MM.1S (cell line): Measurements from ENCODE around the gene PPP3CB.

Experiments used
- DNase-seq: peaks from one replicate; pipeline ENCODE4 v3.0.0-alpha.2; 2015
- H2AFZ ChIP-seq: fragments of 300-600 bp; sonication (generic); 2 replicates; pipeline ENCODE4 v1.6.0; 2016; ENCODE audit warnings: antibody characterized with exemption, low read length
- H3F3A ChIP-seq: fragments of 300-600 bp; sonication (generic); 2 replicates; pipeline ENCODE4 v1.6.1; 2016; ENCODE audit warnings: mild to moderate bottlenecking, antibody characterized with exemption, low read length, moderate library complexity, mixed read lengths; ENCODE audit not compliant: insufficient read depth
- H3K27ac ChIP-seq: fragments of 300-600 bp; sonication (generic); 2 replicates; pipeline ENCODE4 v1.5.1; 2016; ENCODE audit warnings: mild to moderate bottlenecking, low read length
- H3K27me3 ChIP-seq: fragments of 300-600 bp; sonication (generic); replicated peaks from 2 replicates; pipeline ENCODE4 v1.6.0; 2016; ENCODE audit warnings: low read length; ENCODE audit not compliant: insufficient read depth
- H3K36me3 ChIP-seq: fragments of 300-600 bp; sonication (generic); replicated peaks from 2 replicates; pipeline ENCODE4 v1.6.1; 2016; ENCODE audit warnings: mild to moderate bottlenecking, low read length, mixed read lengths; ENCODE audit not compliant: insufficient read depth
- H3K4me1 ChIP-seq: fragments of 300-600 bp; sonication (generic); 2 replicates; pipeline ENCODE4 v1.6.1; 2016; ENCODE audit warnings: low read length, mixed read lengths
- H3K4me2 ChIP-seq: fragments of 300-600 bp; sonication (generic); 2 replicates; pipeline ENCODE4 v1.6.0; 2016; ENCODE audit warnings: low read depth, low read length
- H3K4me3 ChIP-seq: fragments of 300-600 bp; sonication (generic); 2 replicates; pipeline ENCODE4 v1.5.1; 2016; ENCODE audit warnings: low read length, mixed read lengths
- H3K79me2 ChIP-seq: fragments of 300-600 bp; sonication (generic); 2 replicates; pipeline ENCODE4 v1.6.1; 2016; ENCODE audit warnings: mixed run types, low read length, mixed read lengths
- H3K9ac ChIP-seq: fragments of 300-600 bp; sonication (generic); 2 replicates; pipeline ENCODE4 v1.6.1; 2016; ENCODE audit warnings: low read length, mixed read lengths
- H3K9me2 ChIP-seq: fragments of 300-600 bp; sonication (generic); replicated peaks from 2 replicates; pipeline ENCODE4 v1.6.1; 2016; ENCODE audit warnings: mild to moderate bottlenecking, low read length, mixed read lengths; ENCODE audit not compliant: insufficient read depth
- H3K9me3 ChIP-seq: fragments of 300-600 bp; sonication (generic); replicated peaks from 2 replicates; pipeline ENCODE4 v1.6.1; 2016; ENCODE audit warnings: mild to moderate bottlenecking, low read length, mixed read lengths; ENCODE audit not compliant: insufficient read depth
- H4K20me1 ChIP-seq: fragments of 300-600 bp; sonication (generic); 2 replicates; pipeline ENCODE4 v1.6.1; 2016; ENCODE audit warnings: mild to moderate bottlenecking, low read length, moderate library complexity, mixed read lengths; ENCODE audit not compliant: insufficient read depth
- CTCF ChIP-seq: fragments of 300-600 bp; sonication (generic); IDR thresholded peaks from 2 replicates; pipeline ENCODE4 v1.5.1; 2016; ENCODE audit warnings: antibody characterized with exemption, low read length, mixed read lengths
- EZH2 ChIP-seq: fragments of 300-600 bp; sonication (generic); optimal IDR thresholded peaks from 2 replicates; pipeline ENCODE3; 2017; ENCODE audit warnings: low read depth, mild to moderate bottlenecking, antibody characterized with exemption, low read length, mixed read lengths
- EZH2phosphoT487 ChIP-seq: fragments of 300-600 bp; sonication (generic); IDR thresholded peaks from 2 replicates; pipeline ENCODE4 v1.6.1; 2018; ENCODE audit warnings: antibody characterized with exemption, low read length

PPP3CB gene

GRCh38 chr10:73439055-73439454, 56.8 kb downstream of the PPP3CB start:
- Histone ChIP-seq H3K79me2 (no peaks in the 10 kb centered on the region), H3K36me3 (no peaks in the 10 kb centered on the region; the same call in 1 of the 2 replicates), H3K27me3 (no peaks in the 10 kb centered on the region), H4K20me1 (no peaks in the 10 kb centered on the region), H2AFZ (no peak overlapping the region), H3K27ac (no peak overlapping the region), H3K4me1 (no peaks in the 10 kb centered on the region), H3F3A (no peaks in the 10 kb centered on the region), H3K9me2 (no peaks in the 10 kb centered on the region), H3K4me2 (no peak overlapping the region), H3K4me3 (no peak overlapping the region), H3K9ac (no peak overlapping the region), H3K9me3 (no peaks in the 10 kb centered on the region)
- no peak for DNase-seq
- no peak for TF ChIP-seq CTCF
- no peak for TF ChIP-seq EZH2
- no peak for TF ChIP-seq EZH2phosphoT487

- Histone ChIP-seq H3K79me2 (no peaks in the 10 kb centered on the region), H3K4me1 (no peaks in the 10 kb centered on the region), H3K9ac (no peak within 1 kb of the TSS), H4K20me1 (no peaks in the 10 kb centered on the region), H2AFZ (no peak within 1 kb of the TSS), H3K27me3 (no peaks in the 10 kb centered on the region), H3K27ac (no peak within 1 kb of the TSS), H3K9me3 (no peaks in the 10 kb centered on the region), H3F3A (no peaks in the 10 kb centered on the region), H3K4me2 (no peak within 1 kb of the TSS), H3K9me2 (no peaks in the 10 kb centered on the region), H3K4me3 (no peak within 1 kb of the TSS), H3K36me3 (no peaks in the 10 kb centered on the region)
- TF ChIP-seq EZH2 (no peak), CTCF (no peak), EZH2phosphoT487 (no peak)
- no peak for DNase-seq
Measured at GRCh38 chr10:73433538-73433867, 62.3 kb downstream of the PPP3CB start, which contains the start of gene MSS51. Gene MSS51, minus strand, starts transcription at chr10:73433561. Its CDS starts 5,277 bp downstream, at chr10:73428284.

- no peaks in the 10 kb centered on the region for H3K27me3 ChIP-seq
- H3K4me3 ChIP-seq: no peak overlapping the region
- no peaks in the 10 kb centered on the region for H3F3A ChIP-seq
- H3K4me2 ChIP-seq: no peak overlapping the region
- H3K9me3 ChIP-seq: no peaks in the 10 kb centered on the region
- no peaks in the 10 kb centered on the region for H3K4me1 ChIP-seq
- H3K9me2 ChIP-seq: no peaks in the 10 kb centered on the region
- TF ChIP-seq CTCF (no peak), EZH2phosphoT487 (no peak), EZH2 (no peak)
- no peak overlapping the region for H3K9ac ChIP-seq
- no peak overlapping the region for H2AFZ ChIP-seq
- no peaks in the 10 kb centered on the region for H3K36me3 ChIP-seq
- DNase-seq: no peak
- H4K20me1 ChIP-seq: no peaks in the 10 kb centered on the region
- no peaks in the 10 kb centered on the region for H3K79me2 ChIP-seq
- H3K27ac ChIP-seq: no peak overlapping the region
Measured at GRCh38 chr10:73432646-73433537, 62.9 kb downstream of the PPP3CB start.
